NOMO-1 treated with DMSO at 0.1 percent for 48 hours (cell line): ENCODE measurements around the gene SH3BP5L.
A peak's percentile ranks its signal among the peaks of the same experiment; 100 is the strongest.
"Not testable (repeated sequence)": the region's sequence is repeated elsewhere in the genome, so short reads cannot be mapped to it uniquely, and the experiment has no call there.

ENCODE experiments used
- DNase-seq: peaks from one replicate; lab custom pipeline; 2025; ENCODE audit not compliant: unreplicated experiment; lab: John Stamatoyannopoulos, UW

SH3BP5L gene

DNA sequence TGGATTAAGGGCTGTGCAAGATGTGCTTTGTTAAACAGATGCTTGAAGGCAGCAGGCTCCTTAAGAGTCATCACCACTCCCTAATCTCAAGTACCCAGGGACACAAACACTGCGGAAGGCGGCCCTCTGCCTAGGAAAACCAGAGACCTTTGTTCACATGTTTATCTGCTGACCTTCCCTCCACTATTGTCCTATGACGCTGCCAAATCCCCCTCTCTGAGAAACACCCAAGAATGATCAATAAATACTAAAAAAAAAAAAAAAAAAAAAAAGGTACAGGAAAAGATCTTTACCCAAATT is 5.0 kb upstream of the SH3BP5L start:
- not testable (repeated sequence) for DNase-seq

- DNase-seq: peak; percentile 94
Measured at GRCh38 chr1:248828845-248829244, 3.1 kb upstream of the SH3BP5L start.

DNA sequence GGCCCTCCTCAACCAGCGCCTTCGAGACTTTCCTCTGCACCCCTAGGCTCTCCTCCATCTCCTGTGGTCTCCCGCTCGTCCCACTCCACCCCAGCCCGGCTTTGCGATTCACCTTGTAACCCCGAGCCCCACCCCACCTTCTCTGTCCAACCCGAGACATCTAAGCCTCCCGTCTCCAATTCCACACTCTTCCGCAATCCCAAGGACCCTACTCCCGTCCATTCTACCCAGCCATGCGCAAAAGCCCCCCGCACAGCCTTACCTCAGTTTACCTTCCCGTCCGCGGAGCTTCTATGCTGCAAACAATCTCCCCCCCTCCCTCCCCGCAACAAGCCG is 174 bp downstream of the SH3BP5L start:
- no peak for DNase-seq

DNA sequence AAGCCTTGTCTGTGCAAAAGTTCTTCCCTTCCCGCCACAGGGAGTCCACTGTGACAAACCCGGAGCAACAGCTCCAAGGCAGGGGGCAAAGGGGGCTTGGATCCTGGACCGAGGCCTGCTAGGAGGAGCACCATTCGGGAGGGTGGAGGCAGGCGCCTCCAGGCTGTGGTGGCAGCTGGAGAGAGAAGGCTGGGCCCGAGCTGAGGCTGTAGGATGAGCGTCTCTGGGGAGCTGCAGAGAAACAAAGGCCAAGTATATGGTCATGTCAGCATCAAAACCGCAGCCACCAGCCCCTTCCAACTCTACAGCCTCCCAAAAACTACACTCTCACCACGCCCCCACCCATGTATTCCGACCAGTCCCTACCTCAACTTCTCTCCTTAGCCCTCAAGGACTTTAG is 579 bp downstream of the SH3BP5L start:
- no peak for DNase-seq

- no peak for DNase-seq
Measured at GRCh38 chr1:248824701-248825100, 1.0 kb downstream of the SH3BP5L start.

- no peak for DNase-seq
Measured at GRCh38 chr1:248824301-248824700, 1.4 kb downstream of the SH3BP5L start.

- DNase-seq: peak; percentile 37
Measured at GRCh38 chr1:248823517-248824001, 2.2 kb downstream of the SH3BP5L start.

- peak; percentile 78 for DNase-seq
Measured at GRCh38 chr1:248822148-248823032, 3.3 kb downstream of the SH3BP5L start.

- no peak for DNase-seq
Measured at GRCh38 chr1:248821641-248822040, 4.1 kb downstream of the SH3BP5L start.

- no peak for DNase-seq
Measured at GRCh38 chr1:248821101-248821500, 4.6 kb downstream of the SH3BP5L start.

GRCh38 chr1:248820041-248820585 is 5.6 kb downstream of the SH3BP5L start:
- no peak for DNase-seq

- DNase-seq: no peak
Measured at GRCh38 chr1:248818505-248819374, 7.0 kb downstream of the SH3BP5L start.

- peak; percentile 96 for DNase-seq
Measured at GRCh38 chr1:248817065-248817464, 8.7 kb downstream of the SH3BP5L start.

- DNase-seq: no peak
Measured at GRCh38 chr1:248816042-248816851, 9.5 kb downstream of the SH3BP5L start.

- no peak for DNase-seq
Measured at GRCh38 chr1:248815407-248816034, 10.2 kb downstream of the SH3BP5L start.

DNA sequence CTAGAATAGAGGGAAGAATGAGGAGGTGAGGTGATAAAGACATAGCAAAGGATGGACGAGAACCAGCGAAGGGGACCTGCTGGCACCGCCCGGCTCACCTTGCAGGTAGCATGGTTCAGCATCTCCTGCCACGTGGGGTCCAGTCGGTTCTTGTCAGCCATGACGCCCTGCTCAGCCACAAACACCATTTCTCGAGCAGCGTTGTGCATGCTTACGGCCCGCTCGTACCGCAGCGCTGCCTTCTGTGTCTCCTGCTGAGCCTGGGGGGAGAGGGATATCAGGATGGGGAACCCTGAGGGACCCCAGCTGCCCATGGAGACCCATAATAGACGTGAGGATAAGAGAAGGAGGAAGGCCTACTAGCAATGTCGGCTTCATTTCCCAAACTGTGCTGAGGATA is 11.4 kb downstream of the SH3BP5L start:
- no peak for DNase-seq

DNA sequence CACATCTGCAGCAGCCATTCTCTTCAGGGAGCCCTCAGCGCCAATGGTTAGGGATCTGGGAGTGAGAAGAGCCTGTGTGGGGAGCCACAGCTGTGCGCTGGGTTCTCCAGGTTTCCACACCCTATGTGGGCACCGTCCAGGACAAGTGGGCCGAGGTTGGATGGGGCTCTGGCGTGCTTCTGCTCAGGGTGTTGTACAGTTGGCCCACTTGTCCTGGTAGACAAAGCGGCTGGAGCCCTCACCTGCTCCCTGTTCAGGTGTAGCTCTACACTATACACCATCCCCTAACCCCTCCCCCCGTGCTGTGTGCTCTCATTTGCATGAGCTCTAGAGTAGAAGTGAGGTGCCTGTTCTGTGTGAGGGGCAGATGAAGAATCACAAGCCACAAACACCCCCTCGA is 12.2 kb downstream of the SH3BP5L start:
- DNase-seq: no peak

GRCh38 chr1:248812736-248813425 is 12.8 kb downstream of the SH3BP5L start:
- DNase-seq: no peak

- DNase-seq: no peak
Measured at GRCh38 chr1:248811514-248812490, 13.9 kb downstream of the SH3BP5L start.
